GM10266 (cell line): ENCODE data around the gene ATR.

Source experiments
- DNase-seq: peaks from one replicate; pipeline ENCODE4 v3.0.0; 2012; ENCODE audit errors: extremely low spot score
- TF ChIP-seq, protein P1 (sequence below): IDR thresholded peaks from 2 replicates; pipeline ENCODE4 v1.5.1; 2012; ENCODE audit warnings: mild to moderate bottlenecking, low read depth; ENCODE audit not compliant: control insufficient read depth, insufficient read depth; ENCODE audit errors: missing control alignments

Gene ATR

DNA sequence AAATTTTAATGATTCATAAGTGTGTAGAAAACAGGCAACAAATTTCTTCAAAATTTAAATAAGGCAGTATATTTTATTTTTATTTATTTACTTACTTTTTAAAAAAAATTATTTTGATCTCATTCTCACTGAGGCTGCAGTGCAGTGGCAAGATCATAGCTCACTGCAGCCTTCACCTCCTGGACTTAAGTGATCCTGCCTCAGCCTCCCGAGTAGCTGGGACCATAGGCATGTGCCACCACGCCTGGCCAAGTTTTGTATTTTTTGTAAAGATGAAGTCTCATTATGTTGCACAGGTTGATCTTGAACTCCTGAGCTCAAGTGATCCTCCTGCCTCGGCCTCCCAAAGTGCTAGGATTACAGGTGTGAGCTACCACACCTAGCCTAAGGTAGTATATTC is 69.5 kb downstream of the ATR start:
- TF ChIP-seq, protein P1, sequence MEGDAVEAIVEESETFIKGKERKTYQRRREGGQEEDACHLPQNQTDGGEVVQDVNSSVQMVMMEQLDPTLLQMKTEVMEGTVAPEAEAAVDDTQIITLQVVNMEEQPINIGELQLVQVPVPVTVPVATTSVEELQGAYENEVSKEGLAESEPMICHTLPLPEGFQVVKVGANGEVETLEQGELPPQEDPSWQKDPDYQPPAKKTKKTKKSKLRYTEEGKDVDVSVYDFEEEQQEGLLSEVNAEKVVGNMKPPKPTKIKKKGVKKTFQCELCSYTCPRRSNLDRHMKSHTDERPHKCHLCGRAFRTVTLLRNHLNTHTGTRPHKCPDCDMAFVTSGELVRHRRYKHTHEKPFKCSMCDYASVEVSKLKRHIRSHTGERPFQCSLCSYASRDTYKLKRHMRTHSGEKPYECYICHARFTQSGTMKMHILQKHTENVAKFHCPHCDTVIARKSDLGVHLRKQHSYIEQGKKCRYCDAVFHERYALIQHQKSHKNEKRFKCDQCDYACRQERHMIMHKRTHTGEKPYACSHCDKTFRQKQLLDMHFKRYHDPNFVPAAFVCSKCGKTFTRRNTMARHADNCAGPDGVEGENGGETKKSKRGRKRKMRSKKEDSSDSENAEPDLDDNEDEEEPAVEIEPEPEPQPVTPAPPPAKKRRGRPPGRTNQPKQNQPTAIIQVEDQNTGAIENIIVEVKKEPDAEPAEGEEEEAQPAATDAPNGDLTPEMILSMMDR = no peak
- DNase-seq = no peak

GRCh38 chr3:142507241-142507640 is 71.3 kb downstream of the ATR start:
- TF ChIP-seq, protein P1 = no peak

DNA sequence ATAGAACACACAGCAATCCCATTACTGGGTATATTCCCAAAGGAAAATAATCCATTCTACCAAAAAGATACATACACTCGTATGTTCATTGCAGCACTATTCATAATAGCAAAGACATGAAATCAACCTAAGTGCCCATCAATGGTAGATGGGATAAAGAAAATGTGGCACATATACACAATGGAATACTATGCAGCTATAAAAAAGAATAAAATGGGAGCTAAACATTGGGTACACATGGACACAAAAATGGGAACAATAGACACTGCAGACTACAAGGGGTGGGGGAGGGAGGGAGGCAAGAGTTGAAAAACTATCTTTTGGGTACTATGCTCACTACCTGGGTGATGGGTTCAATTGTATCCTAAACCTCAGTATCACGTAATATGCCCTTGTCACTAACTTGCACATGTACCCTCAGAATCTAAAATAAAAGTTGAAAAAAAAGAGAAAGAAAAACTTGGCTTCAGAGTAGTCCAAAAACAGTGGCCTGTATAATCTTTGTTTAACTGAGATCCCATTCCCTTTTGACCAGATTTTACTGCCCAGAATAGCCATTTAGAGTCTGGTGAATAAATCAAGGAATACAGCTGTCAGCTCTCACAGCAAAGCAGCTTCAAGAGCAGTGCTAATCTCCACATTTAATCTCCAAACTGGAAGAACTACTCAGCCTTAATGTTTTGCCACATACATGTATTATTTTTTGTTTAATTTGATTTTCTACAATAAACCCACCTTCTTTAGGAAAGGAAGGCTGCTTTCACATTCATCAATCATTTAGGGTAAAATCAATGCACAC is 76.1 kb downstream of the ATR start:
- TF ChIP-seq, protein P1 = no peak
- DNase-seq = no peak

More at GRCh38 chr3:142507241-142507640, 71.3 kb downstream of the ATR start:
- no peak for DNase-seq

DNA sequence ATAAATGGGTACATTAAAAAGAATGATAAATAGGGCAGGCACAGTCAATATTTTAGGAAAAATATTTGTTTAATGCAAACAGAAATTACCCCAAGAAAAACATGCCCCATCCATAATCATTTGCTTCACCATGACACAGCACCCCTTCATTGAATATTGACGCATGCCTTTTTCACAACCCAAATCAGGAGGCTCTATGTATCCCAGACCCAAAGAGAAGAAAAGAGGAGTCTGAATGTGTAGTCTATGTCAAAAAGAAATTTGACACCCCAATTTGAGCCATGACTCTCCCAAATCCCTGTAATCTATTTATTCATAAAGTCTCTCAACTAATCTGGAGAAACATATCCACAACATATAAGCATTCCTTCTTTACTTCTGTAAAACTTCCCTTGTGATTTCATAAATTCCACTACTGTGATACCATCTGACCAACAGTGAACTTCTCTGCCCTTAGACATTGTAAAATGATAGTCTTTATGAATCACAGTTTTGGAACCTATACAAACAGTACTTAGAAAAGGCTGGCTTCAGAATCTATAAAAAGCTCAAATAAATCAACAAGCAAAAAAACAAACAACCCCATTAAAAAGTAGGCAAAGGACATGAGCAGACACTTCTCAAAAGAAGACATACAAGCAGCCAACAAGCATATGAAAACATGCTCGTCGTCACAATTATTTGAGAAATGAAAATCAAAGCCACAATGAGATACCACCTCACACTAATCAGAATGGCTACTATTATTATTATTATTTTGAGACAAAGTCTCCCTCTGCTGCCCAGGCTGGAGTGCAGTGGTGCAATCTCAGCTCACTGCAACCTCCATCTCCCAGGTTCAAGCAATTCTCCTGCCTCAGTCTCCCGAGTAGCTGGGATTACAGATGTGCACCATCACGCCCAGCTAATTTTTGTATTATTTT is 77.3 kb downstream of the ATR start:
- no peak for DNase-seq
- TF ChIP-seq, protein P1 = no peak

GRCh38 chr3:142500211-142500610 is 78.3 kb downstream of the ATR start:
- TF ChIP-seq, protein P1 = no peak
- no peak for DNase-seq

GRCh38 chr3:142498397-142499180 is 79.9 kb downstream of the ATR start:
- TF ChIP-seq, protein P1 = no peak
- peak; percentile 36 for DNase-seq
